ENCODE measurements around the gene CSK.

DNA sequence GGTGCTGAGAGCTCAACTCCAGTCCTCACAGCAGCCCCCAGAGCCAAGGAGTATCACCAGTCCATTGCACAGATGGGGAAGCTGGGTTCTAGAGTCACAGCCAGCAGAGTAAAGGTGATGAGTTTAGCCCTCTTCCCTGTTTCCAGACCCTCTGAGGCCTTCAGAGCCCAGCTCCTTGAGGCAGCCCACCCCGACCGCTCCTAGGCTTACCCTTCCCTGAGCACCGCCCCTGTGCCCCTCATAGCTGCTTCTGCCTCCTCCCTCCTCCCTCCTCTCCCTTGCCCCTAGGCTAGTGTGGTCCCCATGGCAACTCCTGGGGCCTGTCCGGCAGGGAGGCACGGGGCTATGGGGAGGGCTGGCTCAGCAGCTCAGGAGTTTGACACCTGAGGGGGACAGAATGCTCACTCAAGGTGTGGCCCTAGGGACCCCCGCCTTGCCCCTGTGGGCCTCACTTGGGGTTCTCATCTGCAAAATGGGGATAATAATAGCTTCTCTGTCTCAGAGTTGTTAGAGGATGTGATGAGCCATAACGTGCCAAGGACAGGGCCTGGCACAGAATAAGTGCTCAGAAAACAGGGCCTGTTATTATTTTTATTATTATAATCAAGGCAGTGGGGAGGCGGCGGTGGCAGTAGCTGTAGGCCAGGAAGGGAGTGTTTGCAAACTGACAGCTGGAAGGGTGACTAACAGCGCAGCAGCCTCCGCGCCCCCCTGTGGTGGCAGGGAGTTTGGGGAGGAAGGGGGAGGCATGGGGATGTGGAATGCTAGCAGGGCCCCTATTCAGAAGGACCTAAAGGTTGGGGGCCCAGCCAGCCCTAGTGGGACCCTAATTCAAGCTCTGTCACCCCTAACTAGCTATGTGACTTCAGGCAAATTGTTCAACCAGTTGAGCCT is 11.5 kb downstream of the CSK start:
- TF ChIP-seq, protein P1, sequence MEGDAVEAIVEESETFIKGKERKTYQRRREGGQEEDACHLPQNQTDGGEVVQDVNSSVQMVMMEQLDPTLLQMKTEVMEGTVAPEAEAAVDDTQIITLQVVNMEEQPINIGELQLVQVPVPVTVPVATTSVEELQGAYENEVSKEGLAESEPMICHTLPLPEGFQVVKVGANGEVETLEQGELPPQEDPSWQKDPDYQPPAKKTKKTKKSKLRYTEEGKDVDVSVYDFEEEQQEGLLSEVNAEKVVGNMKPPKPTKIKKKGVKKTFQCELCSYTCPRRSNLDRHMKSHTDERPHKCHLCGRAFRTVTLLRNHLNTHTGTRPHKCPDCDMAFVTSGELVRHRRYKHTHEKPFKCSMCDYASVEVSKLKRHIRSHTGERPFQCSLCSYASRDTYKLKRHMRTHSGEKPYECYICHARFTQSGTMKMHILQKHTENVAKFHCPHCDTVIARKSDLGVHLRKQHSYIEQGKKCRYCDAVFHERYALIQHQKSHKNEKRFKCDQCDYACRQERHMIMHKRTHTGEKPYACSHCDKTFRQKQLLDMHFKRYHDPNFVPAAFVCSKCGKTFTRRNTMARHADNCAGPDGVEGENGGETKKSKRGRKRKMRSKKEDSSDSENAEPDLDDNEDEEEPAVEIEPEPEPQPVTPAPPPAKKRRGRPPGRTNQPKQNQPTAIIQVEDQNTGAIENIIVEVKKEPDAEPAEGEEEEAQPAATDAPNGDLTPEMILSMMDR (IDR thresholded peaks at IDR 0.05; ENCODE audit: low read depth, low read length, missing input control): no peak
- TF ChIP-seq, protein P2, sequence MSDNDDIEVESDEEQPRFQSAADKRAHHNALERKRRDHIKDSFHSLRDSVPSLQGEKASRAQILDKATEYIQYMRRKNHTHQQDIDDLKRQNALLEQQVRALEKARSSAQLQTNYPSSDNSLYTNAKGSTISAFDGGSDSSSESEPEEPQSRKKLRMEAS (IDR thresholded peaks at IDR 0.05): no peak
